ENCODE data around the gene FHDC1. TPM values are rescaled to one million over a fixed set of nuclear protein-coding genes. Genes with fewer than 3 reads are reported as not detected.

FHDC1 gene
- total and polyA plus RNA-seq, 9 donors: 3.6 to 11.1 (median 6.9) TPM

- Histone ChIP-seq H3K36me3 (ENCODE audit: control insufficient read depth, insufficient read depth, low read length) (no peaks in the 10 kb centered on the region), H3K27ac (ENCODE audit: low read length) (no peak overlapping the region), H3K4me1 (ENCODE audit: control insufficient read depth, insufficient read depth, low read length) (peaks cover 8% of the 10 kb centered on the region), H3K27me3 (ENCODE audit: control insufficient read depth, insufficient read depth, low read length) (peaks cover 3% of the 10 kb centered on the region), H3K9me3 (replicated peaks; ENCODE audit: control insufficient read depth, low read depth, low read length) (no peaks in the 10 kb centered on the region), H3K4me3 (ENCODE audit: low read length) (no peak overlapping the region)
- 89% methylated on average over 4 of the region's 8 CpGs for WGBS (ENCODE audit: insufficient coverage)
- DNase-seq: no peak
These were observed 55.9 kb downstream of the FHDC1 start for GRCh38 chr4:152992027-152992426.

GRCh38 chr4:152992466-152992865, 56.3 kb downstream of the FHDC1 start:
- WGBS (ENCODE audit: insufficient coverage): no CpG with 5 or more reads among the region's 1 CpG
- Histone ChIP-seq H3K36me3 (ENCODE audit: control insufficient read depth, insufficient read depth, low read length) (no peaks in the 10 kb centered on the region), H3K27me3 (ENCODE audit: control insufficient read depth, insufficient read depth, low read length) (peaks cover 3% of the 10 kb centered on the region), H3K9me3 (replicated peaks; ENCODE audit: control insufficient read depth, low read depth, low read length) (no peaks in the 10 kb centered on the region), H3K4me1 (ENCODE audit: control insufficient read depth, insufficient read depth, low read length) (peaks cover 8% of the 10 kb centered on the region), H3K27ac (ENCODE audit: low read length) (no peak overlapping the region), H3K4me3 (ENCODE audit: low read length) (no peak overlapping the region)
- no peak for DNase-seq

- Histone ChIP-seq H3K27me3 (ENCODE audit: control insufficient read depth, insufficient read depth, low read length) (peaks cover 3% of the 10 kb centered on the region), H3K27ac (ENCODE audit: low read length) (no peak overlapping the region), H3K9me3 (replicated peaks; ENCODE audit: control insufficient read depth, low read depth, low read length) (no peaks in the 10 kb centered on the region), H3K4me1 (ENCODE audit: control insufficient read depth, insufficient read depth, low read length) (peaks cover 8% of the 10 kb centered on the region), H3K36me3 (ENCODE audit: control insufficient read depth, insufficient read depth, low read length) (no peaks in the 10 kb centered on the region), H3K4me3 (ENCODE audit: low read length) (no peak overlapping the region)
- DNase-seq: no peak
- WGBS (ENCODE audit: insufficient coverage): no CpG with 5 or more reads among the region's 3 CpGs
These were observed 57.9 kb downstream of the FHDC1 start for GRCh38 chr4:152994038-152994437.

GRCh38 chr4:152996111-152996571, 60.0 kb downstream of the FHDC1 start:
- Histone ChIP-seq H3K27ac (ENCODE audit: low read length) (no peak overlapping the region), H3K27me3 (ENCODE audit: control insufficient read depth, insufficient read depth, low read length) (peaks cover 3% of the 10 kb centered on the region), H3K9me3 (replicated peaks; ENCODE audit: control insufficient read depth, low read depth, low read length) (no peaks in the 10 kb centered on the region), H3K4me1 (ENCODE audit: control insufficient read depth, insufficient read depth, low read length) (peaks cover 8% of the 10 kb centered on the region), H3K36me3 (ENCODE audit: control insufficient read depth, insufficient read depth, low read length) (no peaks in the 10 kb centered on the region), H3K4me3 (ENCODE audit: low read length) (no peak overlapping the region)
- no peak for DNase-seq
- WGBS (ENCODE audit: insufficient coverage): 24% methylated on average over 6 of the region's 8 CpGs

- Histone ChIP-seq H3K9me3 (replicated peaks; ENCODE audit: control insufficient read depth, low read depth, low read length) (no peaks in the 10 kb centered on the region), H3K4me3 (ENCODE audit: low read length) (no peak overlapping the region), H3K27me3 (ENCODE audit: control insufficient read depth, insufficient read depth, low read length) (peaks cover 3% of the 10 kb centered on the region), H3K27ac (ENCODE audit: low read length) (no peak overlapping the region), H3K36me3 (ENCODE audit: control insufficient read depth, insufficient read depth, low read length) (no peaks in the 10 kb centered on the region), H3K4me1 (ENCODE audit: control insufficient read depth, insufficient read depth, low read length) (peaks cover 8% of the 10 kb centered on the region)
- DNase-seq: no peak
- 74% methylated on average over 2 of the region's 6 CpGs for WGBS (ENCODE audit: insufficient coverage)
These were observed 60.5 kb downstream of the FHDC1 start for GRCh38 chr4:152996672-152997071.

GRCh38 chr4:152997288-152997687, 61.2 kb downstream of the FHDC1 start:
- Histone ChIP-seq H3K4me1 (ENCODE audit: control insufficient read depth, insufficient read depth, low read length) (peaks cover 12% of the 10 kb centered on the region), H3K36me3 (ENCODE audit: control insufficient read depth, insufficient read depth, low read length) (no peaks in the 10 kb centered on the region), H3K9me3 (replicated peaks; ENCODE audit: control insufficient read depth, low read depth, low read length) (no peaks in the 10 kb centered on the region), H3K4me3 (ENCODE audit: low read length) (no peak overlapping the region), H3K27me3 (ENCODE audit: control insufficient read depth, insufficient read depth, low read length) (peaks cover 3% of the 10 kb centered on the region), H3K27ac (ENCODE audit: low read length) (no peak overlapping the region)
- no CpG with 5 or more reads among the region's 5 CpGs for WGBS (ENCODE audit: insufficient coverage)
- DNase-seq: no peak

GRCh38 chr4:152997771-152998487, 61.8 kb downstream of the FHDC1 start:
- WGBS (ENCODE audit: insufficient coverage): 78% methylated on average over 16 of the region's 17 CpGs
- peaks cover 12% of the 10 kb centered on the region for H3K4me1 ChIP-seq (ENCODE audit: control insufficient read depth, insufficient read depth, low read length)
- H3K27me3 ChIP-seq (ENCODE audit: control insufficient read depth, insufficient read depth, low read length): peaks cover 3% of the 10 kb centered on the region
- no peak overlapping the region for H3K27ac ChIP-seq (ENCODE audit: low read length)
- no peaks in the 10 kb centered on the region for H3K9me3 ChIP-seq (replicated peaks; ENCODE audit: control insufficient read depth, low read depth, low read length)
- H3K4me3 ChIP-seq (ENCODE audit: low read length): no peak overlapping the region
- H3K36me3 ChIP-seq (ENCODE audit: control insufficient read depth, insufficient read depth, low read length): no peaks in the 10 kb centered on the region
- no peak for DNase-seq

- 79% methylated on average over 7 of the region's 12 CpGs for WGBS (ENCODE audit: insufficient coverage)
- no peak for DNase-seq
- Histone ChIP-seq H3K4me1 (ENCODE audit: control insufficient read depth, insufficient read depth, low read length) (peaks cover 12% of the 10 kb centered on the region), H3K36me3 (ENCODE audit: control insufficient read depth, insufficient read depth, low read length) (no peaks in the 10 kb centered on the region), H3K9me3 (replicated peaks; ENCODE audit: control insufficient read depth, low read depth, low read length) (no peaks in the 10 kb centered on the region), H3K4me3 (ENCODE audit: low read length) (no peak overlapping the region), H3K27ac (ENCODE audit: low read length) (no peak overlapping the region), H3K27me3 (ENCODE audit: control insufficient read depth, insufficient read depth, low read length) (peaks cover 3% of the 10 kb centered on the region)
These were observed 62.7 kb downstream of the FHDC1 start for GRCh38 chr4:152998861-152999260.

GRCh38 chr4:152999346-153000075, 63.4 kb downstream of the FHDC1 start:
- no peaks in the 10 kb centered on the region for H3K9me3 ChIP-seq (replicated peaks; ENCODE audit: control insufficient read depth, low read depth, low read length)
- H3K36me3 ChIP-seq (ENCODE audit: control insufficient read depth, insufficient read depth, low read length): no peaks in the 10 kb centered on the region
- H3K4me1 ChIP-seq (ENCODE audit: control insufficient read depth, insufficient read depth, low read length): peaks cover 12% of the 10 kb centered on the region
- H3K27me3 ChIP-seq (ENCODE audit: control insufficient read depth, insufficient read depth, low read length): peaks cover 4% of the 10 kb centered on the region
- DNase-seq: no peak
- WGBS (ENCODE audit: insufficient coverage): 75% methylated on average over 6 of the region's 12 CpGs
- no peak overlapping the region for H3K4me3 ChIP-seq (ENCODE audit: low read length)
- H3K27ac ChIP-seq (ENCODE audit: low read length): no peak overlapping the region

GRCh38 chr4:153000076-153000420, 63.9 kb downstream of the FHDC1 start:
- no CpG with 5 or more reads among the region's 1 CpG for WGBS (ENCODE audit: insufficient coverage)
- H3K4me1 ChIP-seq (ENCODE audit: control insufficient read depth, insufficient read depth, low read length): peaks cover 12% of the 10 kb centered on the region
- H3K27me3 ChIP-seq (ENCODE audit: control insufficient read depth, insufficient read depth, low read length): peaks cover 4% of the 10 kb centered on the region
- H3K4me3 ChIP-seq (ENCODE audit: low read length): no peak overlapping the region
- no peaks in the 10 kb centered on the region for H3K36me3 ChIP-seq (ENCODE audit: control insufficient read depth, insufficient read depth, low read length)
- H3K27ac ChIP-seq (ENCODE audit: low read length): no peak overlapping the region
- no peak for DNase-seq
- no peaks in the 10 kb centered on the region for H3K9me3 ChIP-seq (replicated peaks; ENCODE audit: control insufficient read depth, low read depth, low read length)

All from muscle of leg (tissue), 11 donors.